DMS114 treated with DMSO at 0.1 percent for 48 hours (cell line): ENCODE results near the gene KLHL26.

ENCODE experiments used
- DNase-seq: peaks from one replicate; lab custom pipeline; 2025; ENCODE audit not compliant: unreplicated experiment; lab: John Stamatoyannopoulos, UW

The KLHL26 gene

DNA sequence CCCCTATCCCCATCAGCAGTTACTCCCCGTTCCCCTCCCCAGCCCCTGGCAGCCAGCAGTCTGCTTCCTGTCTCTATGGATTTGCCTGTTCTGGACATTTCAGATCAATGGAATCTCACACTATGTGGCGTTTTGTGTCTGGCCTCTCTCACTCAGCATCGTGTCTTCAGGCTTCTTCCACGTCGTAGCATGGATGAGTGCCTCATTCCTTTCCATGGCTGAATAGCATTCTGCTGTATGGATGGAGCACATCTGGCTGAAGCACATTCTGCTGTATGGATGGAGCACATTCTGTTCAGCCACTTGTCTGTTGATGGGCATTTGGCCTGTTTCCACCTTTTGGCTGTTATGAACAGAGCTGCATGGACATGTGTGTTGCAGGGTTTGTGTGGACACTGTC lies 76.2 kb downstream of the KLHL26 start:
- DNase-seq = no peak

GRCh38 chr19:18713550-18714117 lies 76.8 kb downstream of the KLHL26 start:
- no peak for DNase-seq

DNA sequence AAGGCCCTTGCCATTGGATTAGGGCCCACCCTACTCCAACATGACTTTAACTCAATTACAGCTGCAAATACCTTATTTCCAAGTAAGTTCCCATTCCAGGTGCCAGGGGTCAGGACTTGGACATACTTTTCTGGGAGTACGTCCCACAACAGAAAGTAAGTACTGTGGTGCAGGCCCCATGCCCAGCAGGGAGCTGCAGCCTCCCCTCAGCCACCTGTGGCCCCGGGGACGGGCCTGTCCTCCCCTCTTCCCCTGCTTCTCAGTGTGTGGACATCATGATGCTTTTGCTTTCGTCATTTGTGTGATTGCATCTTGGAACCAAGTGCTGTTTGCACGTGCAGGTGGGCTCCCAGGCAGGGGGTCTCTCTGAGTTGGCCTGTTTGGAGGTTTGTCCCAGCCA lies 78.6 kb downstream of the KLHL26 start:
- no peak for DNase-seq

GRCh38 chr19:18716857-18717256 lies 80.0 kb downstream of the KLHL26 start:
- DNase-seq = no peak

DNA sequence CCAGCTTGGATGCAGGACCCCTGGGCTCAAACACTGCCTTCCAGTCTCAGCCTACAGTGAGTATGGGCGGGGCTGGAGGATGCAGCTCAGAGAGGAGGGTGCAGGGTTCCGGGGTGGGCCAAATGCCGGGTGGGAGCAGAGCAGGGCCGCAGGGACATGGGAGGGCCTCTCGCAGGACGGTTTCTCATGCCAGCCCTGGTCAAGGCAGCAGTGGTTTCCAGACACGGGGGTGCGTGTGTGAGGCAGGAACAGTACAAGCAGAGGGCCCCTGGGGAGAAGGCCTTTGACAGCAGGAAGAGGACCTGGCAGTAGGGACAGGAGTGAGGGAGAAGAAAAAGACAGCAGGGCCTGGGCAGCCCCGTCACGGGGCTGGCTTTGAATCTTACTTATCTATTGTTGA lies 80.8 kb downstream of the KLHL26 start:
- DNase-seq = no peak

- no peak for DNase-seq
These were observed 81.2 kb downstream of the KLHL26 start for GRCh38 chr19:18718015-18718526.

DNA sequence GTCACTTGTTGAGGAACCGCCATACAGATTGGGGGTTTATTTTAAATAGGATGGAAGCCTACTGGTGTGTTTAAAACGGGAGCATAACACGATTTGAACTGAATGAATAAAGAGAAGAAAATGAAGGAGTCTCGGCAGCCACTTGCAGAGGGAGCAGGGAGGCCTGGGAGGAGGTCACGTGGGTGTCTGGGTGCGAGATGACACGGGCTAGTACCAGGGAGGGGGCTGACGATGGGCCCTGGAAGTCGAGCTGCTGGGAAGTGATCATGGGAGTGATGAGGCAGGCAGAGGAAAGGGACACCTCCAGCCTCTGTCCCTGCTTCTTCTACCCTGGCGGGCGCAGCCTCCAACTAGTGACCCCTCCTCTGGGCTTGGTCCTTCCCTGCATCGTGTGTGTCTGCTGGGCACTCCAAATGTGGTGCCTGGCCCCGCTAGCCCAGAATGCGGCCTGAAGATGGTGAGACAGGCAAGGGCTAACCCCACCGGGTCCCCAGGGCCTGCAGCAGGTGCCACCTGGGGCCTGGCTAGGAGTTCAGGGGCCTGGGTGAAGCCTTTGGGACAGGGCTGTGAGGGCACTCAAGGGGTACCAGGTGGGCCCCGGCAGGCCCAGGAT lies 82.1 kb downstream of the KLHL26 start:
- DNase-seq = no peak

DNA sequence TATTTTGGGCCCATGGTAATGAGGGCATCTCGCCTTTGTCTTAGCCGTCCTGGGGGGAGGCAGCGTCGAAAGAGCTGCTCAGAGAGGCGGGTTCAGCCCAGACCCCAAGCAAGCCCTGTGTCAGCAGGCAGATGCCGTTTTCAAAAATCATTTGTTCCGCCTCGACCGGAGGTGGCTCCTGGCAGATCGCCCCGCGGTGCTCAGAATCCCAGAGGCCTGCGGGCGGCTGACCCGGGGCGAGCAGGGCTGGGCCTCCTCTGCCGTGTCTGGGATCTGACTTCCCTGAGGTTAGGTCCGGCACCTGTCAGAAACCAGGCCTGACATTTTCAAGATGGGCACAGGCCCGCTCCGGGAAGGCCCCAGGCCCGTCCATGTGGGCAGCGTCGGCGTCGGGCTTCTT lies 82.7 kb downstream of the KLHL26 start:
- DNase-seq = no peak
